ENCODE results near the gene ACOX2.

ACOX2 gene

DNA sequence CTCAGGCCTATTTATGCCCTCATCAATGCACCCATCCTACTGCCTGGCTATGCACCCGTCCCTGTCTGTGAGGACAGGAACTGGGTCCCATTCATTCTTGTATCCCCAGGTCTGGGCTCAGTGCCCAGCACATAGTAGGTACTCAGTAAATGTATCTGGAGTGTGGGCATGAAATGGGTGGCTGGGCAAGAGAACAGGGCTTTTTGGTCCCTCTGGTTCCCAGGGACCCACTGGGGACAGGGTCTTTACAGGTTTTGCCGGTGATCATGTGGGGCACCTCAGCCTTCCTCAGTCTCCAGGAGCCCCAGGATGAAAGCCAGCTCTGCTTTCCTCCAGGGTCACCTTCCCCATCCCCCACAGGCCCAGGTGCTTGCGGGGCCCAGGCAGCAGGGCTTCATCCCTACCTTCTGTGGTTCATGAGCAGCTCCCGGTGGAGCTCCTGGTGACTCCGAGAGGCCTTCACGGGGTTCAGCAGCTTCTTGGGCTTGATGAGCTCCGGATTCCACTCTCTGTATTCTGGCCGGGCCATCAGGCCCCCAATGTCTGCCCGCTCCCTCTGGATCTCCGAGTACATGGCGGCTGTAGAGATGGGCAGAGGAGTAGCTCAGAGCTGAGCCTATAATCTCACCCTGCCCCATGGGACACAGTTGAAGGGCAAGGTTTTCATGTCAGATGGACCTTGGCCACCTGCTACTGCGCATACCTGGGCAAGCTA is 32.5 kb upstream of the ACOX2 start:
- H3K27ac Mint-ChIP-seq = peak overlapping the region in 1 of 3 experiments; percentile 75
- no peaks in the 10 kb centered on the region for H3K36me3 Mint-ChIP-seq (ENCODE audit: low read depth)
- no peaks in the 10 kb centered on the region for H3K9me3 Mint-ChIP-seq
- H3K27me3 Mint-ChIP-seq (ENCODE audit: low read depth) = peaks cover 14% of the 10 kb centered on the region
- no peak overlapping the region for H3K4me3 Mint-ChIP-seq
- TF ChIP-seq, protein P1, sequence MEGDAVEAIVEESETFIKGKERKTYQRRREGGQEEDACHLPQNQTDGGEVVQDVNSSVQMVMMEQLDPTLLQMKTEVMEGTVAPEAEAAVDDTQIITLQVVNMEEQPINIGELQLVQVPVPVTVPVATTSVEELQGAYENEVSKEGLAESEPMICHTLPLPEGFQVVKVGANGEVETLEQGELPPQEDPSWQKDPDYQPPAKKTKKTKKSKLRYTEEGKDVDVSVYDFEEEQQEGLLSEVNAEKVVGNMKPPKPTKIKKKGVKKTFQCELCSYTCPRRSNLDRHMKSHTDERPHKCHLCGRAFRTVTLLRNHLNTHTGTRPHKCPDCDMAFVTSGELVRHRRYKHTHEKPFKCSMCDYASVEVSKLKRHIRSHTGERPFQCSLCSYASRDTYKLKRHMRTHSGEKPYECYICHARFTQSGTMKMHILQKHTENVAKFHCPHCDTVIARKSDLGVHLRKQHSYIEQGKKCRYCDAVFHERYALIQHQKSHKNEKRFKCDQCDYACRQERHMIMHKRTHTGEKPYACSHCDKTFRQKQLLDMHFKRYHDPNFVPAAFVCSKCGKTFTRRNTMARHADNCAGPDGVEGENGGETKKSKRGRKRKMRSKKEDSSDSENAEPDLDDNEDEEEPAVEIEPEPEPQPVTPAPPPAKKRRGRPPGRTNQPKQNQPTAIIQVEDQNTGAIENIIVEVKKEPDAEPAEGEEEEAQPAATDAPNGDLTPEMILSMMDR (IDR thresholded peaks at IDR 0.05; ENCODE audit: unreplicated experiment in 3 of 3) = no peak
- H3K4me1 Mint-ChIP-seq = peaks cover 36% of the 10 kb centered on the region

GRCh38 chr3:58568572-58569286 is 31.7 kb upstream of the ACOX2 start:
- Mint-ChIP-seq H3K27ac (peak overlapping the region in 2 of 3 experiments; percentile 70 to 75), H3K36me3 (ENCODE audit: low read depth) (no peaks in the 10 kb centered on the region), H3K27me3 (ENCODE audit: low read depth) (peaks cover 14% of the 10 kb centered on the region), H3K9me3 (no peaks in the 10 kb centered on the region), H3K4me3 (no peak overlapping the region), H3K4me1 (peaks cover 29% of the 10 kb centered on the region)
- TF ChIP-seq, protein P1 (IDR thresholded peaks at IDR 0.05; ENCODE audit: unreplicated experiment in 3 of 3) = peak; percentile 94 to 96 (median 95)

DNA sequence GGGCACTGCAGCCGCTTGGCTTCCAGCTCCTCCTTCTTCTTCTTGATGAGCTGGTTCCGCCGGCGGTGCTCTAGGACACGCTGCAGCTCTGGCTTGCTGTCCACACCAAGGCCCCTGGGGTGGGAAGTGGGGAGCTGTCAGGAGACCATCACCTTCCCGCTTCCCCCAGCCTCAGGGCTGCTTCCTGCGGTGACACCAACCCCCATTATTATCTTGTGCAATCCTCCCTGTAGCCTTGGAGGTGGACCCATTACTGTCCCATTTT is 30.2 kb upstream of the ACOX2 start:
- Mint-ChIP-seq H3K4me3 (no peak overlapping the region), H3K27ac (no peak overlapping the region), H3K36me3 (ENCODE audit: low read depth) (no peaks in the 10 kb centered on the region), H3K4me1 (peaks cover 16% of the 10 kb centered on the region), H3K9me3 (peaks cover 5% of the 10 kb centered on the region), H3K27me3 (ENCODE audit: low read depth) (peaks cover 12% of the 10 kb centered on the region)
- TF ChIP-seq, protein P1 (IDR thresholded peaks at IDR 0.05; ENCODE audit: unreplicated experiment in 3 of 3) = no peak

DNA sequence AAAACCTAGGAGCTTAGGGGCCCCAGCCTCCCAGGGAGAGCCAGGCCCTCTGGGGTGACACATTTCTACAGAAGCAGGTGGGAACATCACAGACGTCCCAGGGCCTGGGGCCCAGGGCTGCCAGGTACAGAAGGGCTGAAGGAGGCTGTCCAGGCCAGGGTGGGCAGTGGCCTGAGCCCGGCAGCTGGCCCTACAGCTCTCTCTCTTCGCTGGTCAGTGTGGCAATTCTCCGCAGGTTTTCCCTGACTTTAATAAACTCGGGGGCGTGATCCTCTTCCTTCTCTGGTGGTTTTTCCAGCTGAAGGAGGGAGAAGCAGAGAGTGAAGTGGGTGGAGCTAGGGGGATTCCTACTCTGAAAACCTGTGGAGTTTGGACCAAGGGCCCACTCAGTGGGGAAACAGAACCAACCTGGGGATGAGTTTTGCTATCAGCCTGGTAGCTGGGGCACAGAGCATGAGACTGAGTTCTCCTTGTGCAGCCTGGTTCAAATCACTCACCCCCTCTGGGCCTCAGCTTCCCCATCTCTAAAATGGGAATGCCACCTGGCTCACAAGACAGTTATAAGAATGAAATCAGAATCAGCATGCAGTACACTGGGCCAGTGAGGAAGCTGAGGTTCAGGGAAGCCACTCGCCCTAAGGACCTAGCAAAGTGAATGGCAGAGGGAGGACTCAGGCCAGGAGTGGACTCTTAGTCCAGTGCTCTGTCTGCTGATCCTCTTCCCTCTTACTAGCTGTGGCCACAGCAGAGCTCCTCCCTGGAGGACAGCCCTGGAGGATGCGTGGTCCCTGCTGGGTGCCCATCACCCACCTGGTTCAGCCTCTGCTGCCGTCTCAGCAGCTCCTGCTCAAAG is 29.6 kb upstream of the ACOX2 start:
- H3K27me3 Mint-ChIP-seq (ENCODE audit: low read depth) = peaks cover 6% of the 10 kb centered on the region
- peaks cover 5% of the 10 kb centered on the region for H3K9me3 Mint-ChIP-seq
- no peaks in the 10 kb centered on the region for H3K36me3 Mint-ChIP-seq (ENCODE audit: low read depth)
- TF ChIP-seq, protein P1 (IDR thresholded peaks at IDR 0.05; ENCODE audit: unreplicated experiment in 3 of 3) = no peak
- no peak overlapping the region for H3K4me3 Mint-ChIP-seq
- no peak overlapping the region for H3K27ac Mint-ChIP-seq
- H3K4me1 Mint-ChIP-seq = peaks cover 12% of the 10 kb centered on the region

GRCh38 chr3:58565621-58566397 is 28.8 kb upstream of the ACOX2 start:
- no peak overlapping the region for H3K27ac Mint-ChIP-seq
- peaks cover 4% of the 10 kb centered on the region for H3K27me3 Mint-ChIP-seq (ENCODE audit: low read depth)
- H3K9me3 Mint-ChIP-seq = peaks cover 5% of the 10 kb centered on the region
- no peaks in the 10 kb centered on the region for H3K36me3 Mint-ChIP-seq (ENCODE audit: low read depth)
- H3K4me3 Mint-ChIP-seq = no peak overlapping the region
- H3K4me1 Mint-ChIP-seq = peaks cover 12% of the 10 kb centered on the region
- TF ChIP-seq, protein P1 (IDR thresholded peaks at IDR 0.05; ENCODE audit: unreplicated experiment in 3 of 3) = no peak

Data from nephron (organoid).